Breast epithelium (tissue), 4 donors: ENCODE measurements around the gene MCM3. TPM values are rescaled to one million over a fixed set of nuclear protein-coding genes. Genes with fewer than 3 reads are reported as not detected.

ENCODE experiments used
- DNase-seq, 2 donors: peaks; one replicate each; pipeline ENCODE4 v3.0.0-alpha.2; 2019; ENCODE audit warnings: low spot score in 2 of 2
- H3K27ac ChIP-seq, 2 donors: fragments of 200-600 bp; sonication (generic) in 1 of 2; one replicate each; pipeline ENCODE4 v1.5.1; 2016 to 2019; ENCODE audit warnings: mild to moderate bottlenecking in 1 of 2
- H3K27me3 ChIP-seq, 2 donors: fragments of 200-600 bp; sonication (generic) in 1 of 2; one replicate each; pipeline versions ENCODE4 v1.5.1 to v1.6.0; 2017 to 2019; ENCODE audit warnings: control low read depth in 1 of 2, mild to moderate bottlenecking in 1 of 2
- H3K36me3 ChIP-seq: fragments of 200-600 bp; one replicate; pipeline ENCODE4 v1.5.1; 2019
- H3K4me1 ChIP-seq, 2 donors: fragments of 200-600 bp; sonication (generic); one replicate each; pipeline ENCODE4 v1.5.1; 2016 to 2019; ENCODE audit warnings: control low read depth in 1 of 2
- H3K4me3 ChIP-seq, 3 donors: fragments of 200-600 bp; sonication (generic); 1 replicate in 2 of 3; 2 replicates in 1 of 3; pipeline ENCODE4 v1.5.1; 2016 to 2019; ENCODE audit warnings: mild to moderate bottlenecking in 3 of 3, moderate library complexity in 2 of 3
- H3K9me3 ChIP-seq, 2 donors: fragments of 200-600 bp; sonication (generic) in 1 of 2; one replicate each; pipeline ENCODE4 v1.5.1; 2016 to 2019; ENCODE audit warnings: control low read depth in 1 of 2
- CTCF ChIP-seq, 3 donors: fragments of 450-650 bp; IDR thresholded peaks; one replicate each; pipeline ENCODE4 v1.5.1; 2016 to 2017; ENCODE audit warnings: antibody characterized with exemption in 3 of 3, mild to moderate bottlenecking in 3 of 3, moderate library complexity in 3 of 3
- POLR2A ChIP-seq: fragments of 450-650 bp; IDR thresholded peaks from one replicate; pipeline ENCODE4 v1.6.1; 2016; ENCODE audit warnings: antibody characterized with exemption, mild to moderate bottlenecking, moderate library complexity
- POLR2AphosphoS5 ChIP-seq, 3 donors: sonication (generic); formaldehyde crosslinking; IDR thresholded peaks; one replicate each; pipeline ENCODE4 v1.6.1; 2017; ENCODE audit warnings: antibody characterized with exemption in 3 of 3
- intact Hi-C: fragments of 100-400 bp; cut with DNase I; formaldehyde crosslinking; loops from one replicate; pipeline ENCODE4 v1.15.1; 2023; ENCODE audit warnings: low total_unique reads
- total RNA-seq, 3 donors: library from RNA; depleted of rRNA; stranded (reverse); fragments of >200 nt; gene quantifications; one replicate each; pipeline ENCODE4 v1.1.0, GENCODE V29; 2016

Gene MCM3
- total RNA-seq, 3 donors from 2014 or later = 31.2 to 44.5 (median 43.3) TPM

- H3K4me3 ChIP-seq = peak overlapping the region; percentile 77 to 91 (median 91)
- no peak for TF ChIP-seq CTCF (IDR thresholded peaks at IDR 0.05)
- no peak for TF ChIP-seq POLR2A
- TF ChIP-seq POLR2AphosphoS5 (IDR thresholded peaks at IDR 0.05) = no peak
- no peaks in the 10 kb centered on the region for H3K9me3 ChIP-seq
- peak in 1 of 2 donors; percentile 26 for DNase-seq
- H3K27ac ChIP-seq = peak overlapping the region; percentile 60 to 85
- H3K4me1 ChIP-seq = peaks cover 0 to 9% of the 10 kb centered on the region in 2 donors
- intact Hi-C loops = no loop called here
- H3K27me3 ChIP-seq = no peaks in the 10 kb centered on the region
- no peaks in the 10 kb centered on the region for H3K36me3 ChIP-seq
Observed at GRCh38 chr6:52284131-52284459, 447 bp downstream of the MCM3 start.

GRCh38 chr6:52283111-52283510 lies 1.4 kb downstream of the MCM3 start:
- no peaks in the 10 kb centered on the region for H3K27me3 ChIP-seq
- TF ChIP-seq POLR2AphosphoS5 (IDR thresholded peaks at IDR 0.05) = no peak
- TF ChIP-seq CTCF (IDR thresholded peaks at IDR 0.05) = no peak
- TF ChIP-seq POLR2A = no peak
- no peaks in the 10 kb centered on the region for H3K36me3 ChIP-seq
- peaks cover 0 to 9% of the 10 kb centered on the region in 2 donors for H3K4me1 ChIP-seq
- DNase-seq = no peak
- H3K9me3 ChIP-seq = no peaks in the 10 kb centered on the region
- H3K4me3 ChIP-seq = no peak overlapping the region
- no peak overlapping the region for H3K27ac ChIP-seq
- intact Hi-C loops = no loop called here

GRCh38 chr6:52276130-52276529 lies 8.4 kb downstream of the MCM3 start:
- DNase-seq = no peak
- H3K27ac ChIP-seq = no peak overlapping the region
- no peaks in the 10 kb centered on the region for H3K27me3 ChIP-seq
- intact Hi-C loops = no loop called here
- no peaks in the 10 kb centered on the region for H3K9me3 ChIP-seq
- H3K4me1 ChIP-seq = no peaks in the 10 kb centered on the region
- no peak overlapping the region for H3K4me3 ChIP-seq
- TF ChIP-seq POLR2A (no peak), CTCF (IDR thresholded peaks at IDR 0.05) (no peak), POLR2AphosphoS5 (IDR thresholded peaks at IDR 0.05) (no peak)
- H3K36me3 ChIP-seq = no peaks in the 10 kb centered on the region

GRCh38 chr6:52271852-52272460 lies 12.6 kb downstream of the MCM3 start:
- H3K9me3 ChIP-seq = no peaks in the 10 kb centered on the region
- no peak for DNase-seq
- intact Hi-C loops = no loop called here
- TF ChIP-seq POLR2AphosphoS5 (IDR thresholded peaks at IDR 0.05) (no peak), POLR2A (no peak), CTCF (IDR thresholded peaks at IDR 0.05) (no peak)
- no peaks in the 10 kb centered on the region for H3K36me3 ChIP-seq
- no peak overlapping the region for H3K4me3 ChIP-seq
- H3K27ac ChIP-seq = peak overlapping the region in 1 of 2 donors; percentile 64
- no peaks in the 10 kb centered on the region for H3K4me1 ChIP-seq
- no peaks in the 10 kb centered on the region for H3K27me3 ChIP-seq

- DNase-seq = peak in 1 of 2 donors; percentile 26
- Histone ChIP-seq H3K4me3 (no peak overlapping the region), H3K27ac (no peak overlapping the region), H3K4me1 (no peaks in the 10 kb centered on the region), H3K36me3 (no peaks in the 10 kb centered on the region), H3K27me3 (no peaks in the 10 kb centered on the region), H3K9me3 (no peaks in the 10 kb centered on the region)
- no peak for TF ChIP-seq POLR2AphosphoS5 (IDR thresholded peaks at IDR 0.05)
- no peak for TF ChIP-seq POLR2A
- peak; percentile 74 to 80 (median 79) for TF ChIP-seq CTCF (IDR thresholded peaks at IDR 0.05)
- intact Hi-C loops = no loop called here
Observed at GRCh38 chr6:52263709-52264540, 20.6 kb downstream of the MCM3 start.
